ENCODE data around the gene PCK2. TPM values are rescaled to one million over a fixed set of nuclear protein-coding genes. Genes with fewer than 3 reads are reported as not detected.

Gene PCK2
- polyA plus RNA-seq, 2 of the 4 experiments (the other 2 are of a cell fraction) = 16.9 to 60.2 TPM

DNA sequence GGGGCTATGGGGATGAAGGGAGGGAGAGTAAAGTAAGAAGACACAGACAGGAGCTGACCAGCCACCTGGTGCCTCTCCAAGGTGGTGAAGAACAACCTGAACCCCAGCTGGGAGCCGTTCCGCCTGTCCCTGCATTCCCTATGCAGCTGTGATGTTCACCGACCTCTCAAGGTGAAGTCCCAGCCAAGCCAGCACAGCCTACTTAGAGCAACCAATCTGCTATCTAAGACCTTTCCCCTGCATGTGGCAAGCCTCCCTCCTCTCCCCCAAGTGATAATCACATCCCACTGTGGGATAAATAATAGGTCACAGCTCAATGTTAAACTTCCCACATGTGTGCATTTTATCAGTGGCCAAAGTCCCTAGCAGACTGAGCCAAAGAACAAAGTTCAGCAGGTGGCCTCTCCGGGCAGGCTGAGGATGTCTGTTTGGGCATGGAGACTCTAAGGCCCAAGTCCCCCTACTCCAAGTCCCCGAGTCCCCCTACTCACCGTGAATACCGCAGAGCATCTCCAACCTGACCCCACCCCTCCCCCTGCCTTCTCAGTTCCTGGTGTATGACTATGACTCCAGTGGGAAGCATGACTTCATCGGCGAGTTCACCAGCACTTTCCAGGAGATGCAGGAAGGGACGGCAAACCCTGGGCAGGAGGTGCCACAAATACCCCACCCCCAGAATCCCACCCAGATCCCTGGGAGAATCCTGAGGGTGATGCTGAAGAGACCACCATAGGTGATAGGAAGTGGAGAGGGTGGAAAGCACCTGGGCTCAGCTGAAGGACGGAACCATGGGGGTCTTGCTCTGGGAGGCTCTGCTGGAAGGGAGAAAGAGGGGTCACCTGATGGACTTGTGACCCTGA, 19.3 kb upstream of the PCK2 start:
- H3K4me1 ChIP-seq = no peaks in the 10 kb centered on the region
- 37% methylated on average over 8 of the region's 11 CpGs for WGBS (ENCODE audit: missing lambda C conversion rate)
- H3K4me3 ChIP-seq = no peak overlapping the region
- ChIA-PET CTCF (interaction anchor here (1.1 to 11.2 kb wide), 6 partner anchors 12 to 40 kb away, joined by 3 to 101 read pairs (median 20); partner anchors contain the start of genes DCAF11 and NRL), POLR2A (no interaction called here)
- no peak for ATAC-seq
- DNase-seq (ENCODE audit: low read depth in 1 of 2, low spot score in 1 of 2) = no peak
- H3K27ac ChIP-seq = no peak overlapping the region
- H3K9me3 ChIP-seq = no peaks in the 10 kb centered on the region
- FAIRE-seq = no peak
- no peak overlapping the region for H3K4me2 ChIP-seq
- no peak for TF ChIP-seq ZSCAN20 (CRISPR knock-in tag; IDR thresholded peaks at IDR 0.05)
- no peak for TF ChIP-seq RNF2 (IDR thresholded peaks at IDR 0.05; ENCODE audit: borderline replicate concordance, low read depth)

DNA sequence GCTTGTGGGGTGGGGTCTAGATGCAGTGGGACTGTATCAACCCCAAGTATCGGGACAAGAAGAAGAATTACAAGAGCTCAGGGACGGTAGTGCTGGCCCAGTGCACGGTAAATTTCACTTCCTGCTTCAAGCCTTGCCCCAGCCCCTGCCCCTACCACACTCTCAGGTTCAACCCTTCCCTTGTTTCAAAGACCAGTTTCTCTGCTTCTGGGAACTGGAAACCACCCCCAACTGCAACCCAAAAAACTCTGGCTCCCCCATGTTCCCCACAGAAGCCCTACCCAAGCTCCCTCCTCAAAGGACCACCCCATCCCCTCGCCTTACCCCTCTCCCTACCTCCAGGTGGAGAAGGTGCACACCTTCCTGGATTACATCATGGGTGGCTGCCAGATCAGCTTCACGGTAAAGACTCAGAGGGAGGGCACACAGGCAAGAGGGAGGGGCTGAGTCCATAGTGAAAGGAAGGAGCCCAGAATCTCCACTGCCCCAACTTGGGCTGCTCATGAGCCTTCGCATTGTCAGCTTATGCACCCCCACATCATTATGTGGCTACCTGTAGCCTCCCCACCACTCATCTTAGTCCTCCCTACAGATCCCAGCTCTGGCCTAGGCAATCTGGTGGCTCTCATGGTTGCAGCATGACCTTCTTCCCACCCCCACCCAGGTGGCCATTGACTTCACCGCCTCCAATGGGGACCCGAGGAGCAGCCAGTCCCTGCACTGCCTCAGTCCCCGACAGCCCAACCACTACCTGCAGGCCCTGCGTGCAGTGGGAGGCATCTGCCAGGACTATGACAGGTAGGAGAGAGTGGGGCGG, 18.4 kb upstream of the PCK2 start:
- no peak overlapping the region for H3K4me2 ChIP-seq
- ChIA-PET CTCF (interaction anchor here (1.1 to 11.2 kb wide), 6 partner anchors 11 to 39 kb away, joined by 3 to 101 read pairs (median 20); partner anchors contain the start of genes DCAF11 and NRL), POLR2A (no interaction called here)
- WGBS (ENCODE audit: missing lambda C conversion rate) = 76% methylated on average over 7 of the region's 11 CpGs
- FAIRE-seq (no peak), ATAC-seq (no peak), DNase-seq (ENCODE audit: low read depth in 1 of 2, low spot score in 1 of 2) (no peak)
- no peak overlapping the region for H3K27ac ChIP-seq
- H3K9me3 ChIP-seq = no peaks in the 10 kb centered on the region
- H3K4me1 ChIP-seq = peaks cover 7% of the 10 kb centered on the region
- no peak overlapping the region for H3K4me3 ChIP-seq
- TF ChIP-seq RARB (CRISPR knock-in tag; IDR thresholded peaks at IDR 0.05) (no peak), CBX8 (IDR thresholded peaks at IDR 0.05) (no peak), JUN (IDR thresholded peaks at IDR 0.05) (no peak), KDM1A (IDR thresholded peaks at IDR 0.05; ENCODE audit: low read depth) (no peak), CHD4 (IDR thresholded peaks at IDR 0.05; ENCODE audit: borderline replicate concordance) (no peak), HOXA7 (CRISPR knock-in tag; IDR thresholded peaks at IDR 0.05) (no peak), RCOR1 (IDR thresholded peaks at IDR 0.05; ENCODE audit: low read depth, low read length) (no peak), NPAS2 (CRISPR knock-in tag; IDR thresholded peaks at IDR 0.05; ENCODE audit: borderline replicate concordance) (no peak), SMC3 (IDR thresholded peaks at IDR 0.05) (no peak), HDAC2 (IDR thresholded peaks at IDR 0.05) (no peak)
- TF ChIP-seq, protein P1, sequence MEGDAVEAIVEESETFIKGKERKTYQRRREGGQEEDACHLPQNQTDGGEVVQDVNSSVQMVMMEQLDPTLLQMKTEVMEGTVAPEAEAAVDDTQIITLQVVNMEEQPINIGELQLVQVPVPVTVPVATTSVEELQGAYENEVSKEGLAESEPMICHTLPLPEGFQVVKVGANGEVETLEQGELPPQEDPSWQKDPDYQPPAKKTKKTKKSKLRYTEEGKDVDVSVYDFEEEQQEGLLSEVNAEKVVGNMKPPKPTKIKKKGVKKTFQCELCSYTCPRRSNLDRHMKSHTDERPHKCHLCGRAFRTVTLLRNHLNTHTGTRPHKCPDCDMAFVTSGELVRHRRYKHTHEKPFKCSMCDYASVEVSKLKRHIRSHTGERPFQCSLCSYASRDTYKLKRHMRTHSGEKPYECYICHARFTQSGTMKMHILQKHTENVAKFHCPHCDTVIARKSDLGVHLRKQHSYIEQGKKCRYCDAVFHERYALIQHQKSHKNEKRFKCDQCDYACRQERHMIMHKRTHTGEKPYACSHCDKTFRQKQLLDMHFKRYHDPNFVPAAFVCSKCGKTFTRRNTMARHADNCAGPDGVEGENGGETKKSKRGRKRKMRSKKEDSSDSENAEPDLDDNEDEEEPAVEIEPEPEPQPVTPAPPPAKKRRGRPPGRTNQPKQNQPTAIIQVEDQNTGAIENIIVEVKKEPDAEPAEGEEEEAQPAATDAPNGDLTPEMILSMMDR (IDR thresholded peaks at IDR 0.05) = no peak
- TF ChIP-seq, protein P2, sequence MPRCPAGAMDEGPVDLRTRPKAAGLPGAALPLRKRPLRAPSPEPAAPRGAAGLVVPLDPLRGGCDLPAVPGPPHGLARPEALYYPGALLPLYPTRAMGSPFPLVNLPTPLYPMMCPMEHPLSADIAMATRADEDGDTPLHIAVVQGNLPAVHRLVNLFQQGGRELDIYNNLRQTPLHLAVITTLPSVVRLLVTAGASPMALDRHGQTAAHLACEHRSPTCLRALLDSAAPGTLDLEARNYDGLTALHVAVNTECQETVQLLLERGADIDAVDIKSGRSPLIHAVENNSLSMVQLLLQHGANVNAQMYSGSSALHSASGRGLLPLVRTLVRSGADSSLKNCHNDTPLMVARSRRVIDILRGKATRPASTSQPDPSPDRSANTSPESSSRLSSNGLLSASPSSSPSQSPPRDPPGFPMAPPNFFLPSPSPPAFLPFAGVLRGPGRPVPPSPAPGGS (IDR thresholded peaks at IDR 0.05) = no peak

DNA sequence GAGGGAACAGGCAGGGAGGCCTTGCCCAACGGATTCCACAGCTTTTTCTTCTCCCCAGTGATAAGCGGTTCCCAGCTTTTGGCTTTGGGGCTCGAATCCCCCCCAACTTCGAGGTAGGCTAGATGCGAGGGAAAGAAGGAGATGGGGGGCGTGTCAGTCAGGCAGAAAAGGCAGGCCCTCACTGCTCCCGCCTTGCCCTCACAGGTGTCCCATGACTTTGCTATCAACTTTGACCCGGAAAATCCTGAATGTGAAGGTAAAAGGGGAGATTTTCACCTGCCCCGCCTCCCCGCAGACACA, 17.9 kb upstream of the PCK2 start:
- ATAC-seq (no peak), DNase-seq (ENCODE audit: low read depth in 1 of 2, low spot score in 1 of 2) (no peak), FAIRE-seq (no peak)
- no peak overlapping the region for H3K27ac ChIP-seq
- H3K4me2 ChIP-seq = no peak overlapping the region
- POLR2A ChIA-PET = no interaction called here
- 74% methylated on average over 10 of the region's 10 CpGs for WGBS (ENCODE audit: missing lambda C conversion rate)
- H3K4me1 ChIP-seq = peaks cover 9% of the 10 kb centered on the region
- H3K9me3 ChIP-seq = no peaks in the 10 kb centered on the region
- CTCF ChIA-PET = interaction anchor here (2.1 to 11.2 kb wide), 4 partner anchors 10 to 32 kb away, joined by 7 to 101 read pairs (median 45); no protein-coding TSS in a partner anchor
- H3K4me3 ChIP-seq = no peak overlapping the region
- TF ChIP-seq PHF8 (IDR thresholded peaks at IDR 0.05; ENCODE audit: borderline replicate concordance, low read depth) = no peak
- TF ChIP-seq, protein P3, sequence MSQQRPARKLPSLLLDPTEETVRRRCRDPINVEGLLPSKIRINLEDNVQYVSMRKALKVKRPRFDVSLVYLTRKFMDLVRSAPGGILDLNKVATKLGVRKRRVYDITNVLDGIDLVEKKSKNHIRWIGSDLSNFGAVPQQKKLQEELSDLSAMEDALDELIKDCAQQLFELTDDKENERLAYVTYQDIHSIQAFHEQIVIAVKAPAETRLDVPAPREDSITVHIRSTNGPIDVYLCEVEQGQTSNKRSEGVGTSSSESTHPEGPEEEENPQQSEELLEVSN (IDR thresholded peaks at IDR 0.05; ENCODE audit: borderline replicate concordance, low read depth) = no peak
- TF ChIP-seq BHLHE40 (IDR thresholded peaks at IDR 0.05; ENCODE audit: low read depth, low read length) = no peak
- TF ChIP-seq JUN (IDR thresholded peaks at IDR 0.05) = no peak
- TF ChIP-seq ZFP36 (IDR thresholded peaks at IDR 0.05; ENCODE audit: borderline replicate concordance, partially characterized antibody) = no peak
- no peak for TF ChIP-seq NR3C1 (IDR thresholded peaks at IDR 0.05)
- no peak for TF ChIP-seq TP53 (CRISPR knock-in tag; IDR thresholded peaks at IDR 0.05)
- TF ChIP-seq SMC3 (IDR thresholded peaks at IDR 0.05) = no peak
- TF ChIP-seq NFE2L2 (conservative IDR thresholded peaks at IDR 0.05; ENCODE audit: low read length) = no peak
- TF ChIP-seq, protein P4, sequence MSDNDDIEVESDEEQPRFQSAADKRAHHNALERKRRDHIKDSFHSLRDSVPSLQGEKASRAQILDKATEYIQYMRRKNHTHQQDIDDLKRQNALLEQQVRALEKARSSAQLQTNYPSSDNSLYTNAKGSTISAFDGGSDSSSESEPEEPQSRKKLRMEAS (IDR thresholded peaks at IDR 0.05) = no peak
- TF ChIP-seq RCOR1 (IDR thresholded peaks at IDR 0.05; ENCODE audit: low read depth, low read length) = no peak
- TF ChIP-seq HEYL (CRISPR knock-in tag; IDR thresholded peaks at IDR 0.05) = no peak
- no peak for TF ChIP-seq ZSCAN20 (CRISPR knock-in tag; IDR thresholded peaks at IDR 0.05)
- no peak for TF ChIP-seq ZNF302 (CRISPR knock-in tag; IDR thresholded peaks at IDR 0.05)
- TF ChIP-seq, protein P5, sequence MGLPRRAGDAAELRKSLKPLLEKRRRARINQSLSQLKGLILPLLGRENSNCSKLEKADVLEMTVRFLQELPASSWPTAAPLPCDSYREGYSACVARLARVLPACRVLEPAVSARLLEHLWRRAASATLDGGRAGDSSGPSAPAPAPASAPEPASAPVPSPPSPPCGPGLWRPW (IDR thresholded peaks at IDR 0.05) = no peak
- TF ChIP-seq, protein P6, sequence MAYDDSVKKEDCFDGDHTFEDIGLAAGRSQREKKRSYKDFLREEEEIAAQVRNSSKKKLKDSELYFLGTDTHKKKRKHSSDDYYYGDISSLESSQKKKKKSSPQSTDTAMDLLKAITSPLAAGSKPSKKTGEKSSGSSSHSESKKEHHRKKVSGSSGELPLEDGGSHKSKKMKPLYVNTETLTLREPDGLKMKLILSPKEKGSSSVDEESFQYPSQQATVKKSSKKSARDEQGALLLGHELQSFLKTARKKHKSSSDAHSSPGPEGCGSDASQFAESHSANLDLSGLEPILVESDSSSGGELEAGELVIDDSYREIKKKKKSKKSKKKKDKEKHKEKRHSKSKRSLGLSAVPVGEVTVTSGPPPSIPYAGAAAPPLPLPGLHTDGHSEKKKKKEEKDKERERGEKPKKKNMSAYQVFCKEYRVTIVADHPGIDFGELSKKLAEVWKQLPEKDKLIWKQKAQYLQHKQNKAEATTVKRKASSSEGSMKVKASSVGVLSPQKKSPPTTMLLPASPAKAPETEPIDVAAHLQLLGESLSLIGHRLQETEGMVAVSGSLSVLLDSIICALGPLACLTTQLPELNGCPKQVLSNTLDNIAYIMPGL (CRISPR knock-in tag; IDR thresholded peaks at IDR 0.05; ENCODE audit: borderline replicate concordance) = no peak
- TF ChIP-seq FOXS1 (CRISPR knock-in tag; IDR thresholded peaks at IDR 0.05) = no peak

All from A549 (cell line).